A549 (cell line): ENCODE measurements around the gene EPB41L4A. TPM values are rescaled to one million over a fixed set of nuclear protein-coding genes. Genes with fewer than 3 reads are reported as not detected.

Source experiments
- ATAC-seq, 2 experiments: fragments of 200-7000 bp in 1 of 2; fragments of >200 bp in 1 of 2; cut with Nextera tagmentation in 1 of 2; cut with Tn5 transposase in 1 of 2; 3 replicates each; pipeline versions ENCODE4 v1.8.0 to v1.9.1; 2018 to 2020; ENCODE audit warnings: mild to moderate bottlenecking in 1 of 2, moderate library complexity in 1 of 2
- CTCF ChIA-PET: fragments of 300-600 bp; sonication (Branson Sonifier 250); formaldehyde crosslinking; extraction: SDS; loops from one replicate; lab custom pipeline; 2021; ENCODE audit warnings: antibody characterized with exemption, inconsistent platforms; lab: Yijun Ruan, JAX
- POLR2A ChIA-PET: fragments of 350-600 bp; formaldehyde crosslinking; extraction: SDS; loops from one replicate; lab custom pipeline; 2021; ENCODE audit warnings: antibody characterized with exemption, inconsistent platforms; lab: Yijun Ruan, JAX
- DNase-seq, 2 experiments: peaks; one replicate each; pipeline versions ENCODE4 v3.0.0 to v3.0.0-alpha.2; 2011 to 2016; ENCODE audit warnings: low read depth in 1 of 2, low spot score in 1 of 2
- FAIRE-seq: peaks from 2 replicates; lab custom pipeline; 2011; peaks lifted over from hg19 to GRCh38; lab: Jason Lieb, UNC
- H3K27ac ChIP-seq, 2 experiments: fragments of >200 bp; sonication (Bioruptor Twin); formaldehyde crosslinking; 3 replicates each; pipeline ENCODE4 v1.5.1; 2016 to 2017
- H3K4me1 ChIP-seq: fragments of >200 bp; sonication (Bioruptor Twin); formaldehyde crosslinking; 3 replicates; pipeline ENCODE4 v1.6.1; 2016
- H3K4me2 ChIP-seq: fragments of >200 bp; sonication (Bioruptor Twin); formaldehyde crosslinking; 3 replicates; pipeline ENCODE4 v1.6.1; 2016
- H3K4me3 ChIP-seq: fragments of >200 bp; sonication (Bioruptor Twin); formaldehyde crosslinking; 3 replicates; pipeline ENCODE4 v1.5.1; 2016
- H3K9me3 ChIP-seq: fragments of >200 bp; sonication (Bioruptor Twin); formaldehyde crosslinking; 3 replicates; pipeline ENCODE4 v1.6.1; 2016
- CBX2 ChIP-seq: fragments of 200-600 bp; sonication (generic); IDR thresholded peaks from 2 replicates; pipeline ENCODE4 v1.6.1; 2016; ENCODE audit warnings: low read depth, mild to moderate bottlenecking, borderline replicate concordance
- CBX8 ChIP-seq: fragments of 200-600 bp; sonication (generic); IDR thresholded peaks from 2 replicates; pipeline ENCODE4 v1.6.1; 2016
- CEBPB ChIP-seq, 2 experiments: fragments of >200 bp in 1 of 2; sonication (Bioruptor Twin) in 1 of 2; formaldehyde crosslinking in 1 of 2; IDR thresholded peaks; 2 replicates each; pipeline ENCODE4 v1.6.1; 2012 to 2016
- EHMT2 ChIP-seq: fragments of 200-600 bp; sonication (generic); IDR thresholded peaks from 2 replicates; pipeline ENCODE4 v1.6.1; 2016; ENCODE audit warnings: antibody characterized with exemption, low read depth, mild to moderate bottlenecking, moderate library complexity
- FOSL2 ChIP-seq, 2 experiments: fragments of 450-650 bp in 1 of 2; fragments of >200 bp in 1 of 2; sonication (Bioruptor Twin) in 1 of 2; formaldehyde crosslinking; IDR thresholded peaks; 2 replicates each; pipeline versions ENCODE4 v1.5.0 to v1.6.1; 2016 to 2020; ENCODE audit warnings: mild to moderate bottlenecking in 1 of 2, moderate library complexity in 1 of 2
- HEYL ChIP-seq: fragments of 250-450 bp; sonication (Bioruptor Pico); IDR thresholded peaks from 2 replicates; pipeline ENCODE4 v1.8.0; 2021; ENCODE audit warnings: mild to moderate bottlenecking, moderate library complexity
- HOXA7 ChIP-seq: fragments of 250-450 bp; sonication (Bioruptor Pico); IDR thresholded peaks from 2 replicates; pipeline ENCODE4 v1.5.0; 2020; ENCODE audit warnings: mild to moderate bottlenecking, moderate library complexity
- KDM1A ChIP-seq: fragments of 200-600 bp; sonication (generic); IDR thresholded peaks from 2 replicates; pipeline ENCODE4 v1.6.1; 2016; ENCODE audit warnings: low read depth, mild to moderate bottlenecking
- KDM5A ChIP-seq: fragments of 200-600 bp; sonication (generic); IDR thresholded peaks from 2 replicates; pipeline ENCODE4 v1.6.1; 2016; ENCODE audit warnings: antibody characterized with exemption, mild to moderate bottlenecking
- MAZ ChIP-seq: fragments of 150-350 bp; IDR thresholded peaks from 2 replicates; pipeline ENCODE4 v1.6.1; 2014; ENCODE audit warnings: antibody characterized with exemption, low read depth, low read length, borderline replicate concordance
- NPAS2 ChIP-seq: fragments of 250-450 bp; sonication (Bioruptor Pico); IDR thresholded peaks from 2 replicates; pipeline ENCODE4 v1.8.0; 2022; ENCODE audit warnings: mild to moderate bottlenecking, moderate library complexity, borderline replicate concordance
- NR3C1 ChIP-seq: fragments of >200 bp; sonication (Bioruptor Twin); formaldehyde crosslinking; IDR thresholded peaks from 3 replicates; pipeline ENCODE4 v1.6.1; 2017
- PBX3 ChIP-seq: IDR thresholded peaks from 2 replicates; pipeline ENCODE4 v1.6.1; 2012
- POLR2A ChIP-seq: IDR thresholded peaks from 2 replicates; pipeline ENCODE4 v1.6.1; 2012; ENCODE audit warnings: mild to moderate bottlenecking, low read length
- RFX5 ChIP-seq: fragments of 450-650 bp; IDR thresholded peaks from 2 replicates; pipeline ENCODE4 v1.7.1; 2014; ENCODE audit warnings: antibody characterized with exemption, mild to moderate bottlenecking, moderate library complexity
- RNF2 ChIP-seq: fragments of 200-600 bp; sonication (generic); IDR thresholded peaks from 2 replicates; pipeline ENCODE4 v1.6.1; 2016; ENCODE audit warnings: low read depth, mild to moderate bottlenecking, antibody characterized with exemption, moderate library complexity, borderline replicate concordance
- SREBF2 ChIP-seq: fragments of 450-650 bp; IDR thresholded peaks from 2 replicates; pipeline ENCODE4 v1.6.1; 2014; ENCODE audit warnings: mild to moderate bottlenecking, moderate library complexity
- TFCP2L1 ChIP-seq: fragments of 250-450 bp; sonication (Bioruptor Pico); IDR thresholded peaks from 2 replicates; pipeline ENCODE4 v1.5.0; 2021; ENCODE audit warnings: mild to moderate bottlenecking
- USF2 ChIP-seq: fragments of 450-650 bp; IDR thresholded peaks from 2 replicates; pipeline ENCODE4 v1.6.1; 2014; ENCODE audit warnings: antibody characterized with exemption
- WGBS: methylation state at CpG from one replicate; pipeline ENCODE4 v1.1.6; 2017; ENCODE audit errors: missing lambda C conversion rate; 5-methylcytosine and 5-hydroxymethylcytosine counted together
- polyA plus RNA-seq, 4 experiments: library from polyadenylated mRNA; depleted of rRNA in 3 of 4; stranded (reverse); fragments of >200 nt; fragmentation: RNase III in 1 of 4; extraction: RNeasy Plus Mini Kit Qiagen cat#74134 plus additional on column Dnase treatment in 1 of 4; gene quantifications; 2 replicates in 3 of 4; 3 replicates in 1 of 4; pipeline ENCODE4 v1.2.3, GENCODE V29; 2011 to 2017

Gene EPB41L4A
- polyA plus RNA-seq, 2 of the 4 experiments (the other 2 are of a cell fraction): 1.3 to 4.4 TPM

GRCh38 chr5:112293587-112293986, 125.5 kb downstream of the EPB41L4A start:
- FAIRE-seq (no peak), ATAC-seq (no peak), DNase-seq (no peak)
- Histone ChIP-seq H3K4me2 (no peak overlapping the region), H3K4me3 (no peak overlapping the region), H3K4me1 (no peaks in the 10 kb centered on the region), H3K27ac (no peak overlapping the region), H3K9me3 (no peaks in the 10 kb centered on the region)
- TF ChIP-seq USF2: no peak
- TF ChIP-seq CBX8: no peak
- no peak for TF ChIP-seq PBX3
- TF ChIP-seq SREBF2: no peak
- ChIA-PET POLR2A (no interaction called here), CTCF (no interaction called here)
- 40% methylated on average over 7 of the region's 7 CpGs for WGBS

- no peaks in the 10 kb centered on the region for H3K9me3 ChIP-seq
- ATAC-seq (no peak), FAIRE-seq (no peak), DNase-seq (no peak)
- H3K4me2 ChIP-seq: no peak overlapping the region
- no peaks in the 10 kb centered on the region for H3K4me1 ChIP-seq
- POLR2A ChIA-PET: no interaction called here
- no peak overlapping the region for H3K27ac ChIP-seq
- H3K4me3 ChIP-seq: no peak overlapping the region
- CTCF ChIA-PET: no interaction called here
- TF ChIP-seq MAZ (no peak), RNF2 (no peak), NPAS2 (CRISPR knock-in tag) (no peak), CBX2 (no peak), POLR2A (no peak), FOSL2 (IDR thresholded peaks at IDR 0.05) (no peak), FOSL2 (CRISPR knock-in tag; IDR thresholded peaks at IDR 0.05) (no peak), KDM1A (no peak), CEBPB (IDR thresholded peaks at IDR 0.05) (no peak), TFCP2L1 (CRISPR knock-in tag) (no peak), HEYL (CRISPR knock-in tag) (no peak), CBX8 (no peak), HOXA7 (CRISPR knock-in tag) (no peak), NR3C1 (no peak), KDM5A (no peak)
- TF ChIP-seq, all 56 proteins: peak for 0
These were observed 128.4 kb downstream of the EPB41L4A start for GRCh38 chr5:112290691-112291090.

GRCh38 chr5:112289465-112289864, 129.6 kb downstream of the EPB41L4A start:
- no peaks in the 10 kb centered on the region for H3K9me3 ChIP-seq
- ATAC-seq: peak in 1 of 2 experiments; percentile 47; a peak in 2 of 6 replicates
- TF ChIP-seq EHMT2 (no peak), MAZ (no peak), RFX5 (no peak)
- H3K4me2 ChIP-seq: no peak overlapping the region
- FAIRE-seq: no peak
- no peaks in the 10 kb centered on the region for H3K4me1 ChIP-seq
- WGBS: 65% methylated on average over 4 of the region's 4 CpGs
- ChIA-PET CTCF (no interaction called here), POLR2A (no interaction called here)
- no peak overlapping the region for H3K27ac ChIP-seq
- no peak overlapping the region for H3K4me3 ChIP-seq
- DNase-seq: peak in 1 of 2 experiments; percentile 17
